HG03571 (cell line): ENCODE data around the gene PREX1.
"Not testable (repeated sequence)": the region's sequence is repeated elsewhere in the genome, so short reads cannot be mapped to it uniquely, and the experiment has no call there.

ENCODE experiments used
- ATAC-seq: cut with Tn5 transposase; IDR thresholded peaks from one replicate; pipeline ENCODE4 v1.9.1; 2021; ENCODE audit not compliant: unreplicated experiment

The PREX1 gene, protein sequence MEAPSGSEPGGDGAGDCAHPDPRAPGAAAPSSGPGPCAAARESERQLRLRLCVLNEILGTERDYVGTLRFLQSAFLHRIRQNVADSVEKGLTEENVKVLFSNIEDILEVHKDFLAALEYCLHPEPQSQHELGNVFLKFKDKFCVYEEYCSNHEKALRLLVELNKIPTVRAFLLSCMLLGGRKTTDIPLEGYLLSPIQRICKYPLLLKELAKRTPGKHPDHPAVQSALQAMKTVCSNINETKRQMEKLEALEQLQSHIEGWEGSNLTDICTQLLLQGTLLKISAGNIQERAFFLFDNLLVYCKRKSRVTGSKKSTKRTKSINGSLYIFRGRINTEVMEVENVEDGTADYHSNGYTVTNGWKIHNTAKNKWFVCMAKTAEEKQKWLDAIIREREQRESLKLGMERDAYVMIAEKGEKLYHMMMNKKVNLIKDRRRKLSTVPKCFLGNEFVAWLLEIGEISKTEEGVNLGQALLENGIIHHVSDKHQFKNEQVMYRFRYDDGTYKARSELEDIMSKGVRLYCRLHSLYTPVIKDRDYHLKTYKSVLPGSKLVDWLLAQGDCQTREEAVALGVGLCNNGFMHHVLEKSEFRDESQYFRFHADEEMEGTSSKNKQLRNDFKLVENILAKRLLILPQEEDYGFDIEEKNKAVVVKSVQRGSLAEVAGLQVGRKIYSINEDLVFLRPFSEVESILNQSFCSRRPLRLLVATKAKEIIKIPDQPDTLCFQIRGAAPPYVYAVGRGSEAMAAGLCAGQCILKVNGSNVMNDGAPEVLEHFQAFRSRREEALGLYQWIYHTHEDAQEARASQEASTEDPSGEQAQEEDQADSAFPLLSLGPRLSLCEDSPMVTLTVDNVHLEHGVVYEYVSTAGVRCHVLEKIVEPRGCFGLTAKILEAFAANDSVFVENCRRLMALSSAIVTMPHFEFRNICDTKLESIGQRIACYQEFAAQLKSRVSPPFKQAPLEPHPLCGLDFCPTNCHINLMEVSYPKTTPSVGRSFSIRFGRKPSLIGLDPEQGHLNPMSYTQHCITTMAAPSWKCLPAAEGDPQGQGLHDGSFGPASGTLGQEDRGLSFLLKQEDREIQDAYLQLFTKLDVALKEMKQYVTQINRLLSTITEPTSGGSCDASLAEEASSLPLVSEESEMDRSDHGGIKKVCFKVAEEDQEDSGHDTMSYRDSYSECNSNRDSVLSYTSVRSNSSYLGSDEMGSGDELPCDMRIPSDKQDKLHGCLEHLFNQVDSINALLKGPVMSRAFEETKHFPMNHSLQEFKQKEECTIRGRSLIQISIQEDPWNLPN (N-terminal part only)

DNA sequence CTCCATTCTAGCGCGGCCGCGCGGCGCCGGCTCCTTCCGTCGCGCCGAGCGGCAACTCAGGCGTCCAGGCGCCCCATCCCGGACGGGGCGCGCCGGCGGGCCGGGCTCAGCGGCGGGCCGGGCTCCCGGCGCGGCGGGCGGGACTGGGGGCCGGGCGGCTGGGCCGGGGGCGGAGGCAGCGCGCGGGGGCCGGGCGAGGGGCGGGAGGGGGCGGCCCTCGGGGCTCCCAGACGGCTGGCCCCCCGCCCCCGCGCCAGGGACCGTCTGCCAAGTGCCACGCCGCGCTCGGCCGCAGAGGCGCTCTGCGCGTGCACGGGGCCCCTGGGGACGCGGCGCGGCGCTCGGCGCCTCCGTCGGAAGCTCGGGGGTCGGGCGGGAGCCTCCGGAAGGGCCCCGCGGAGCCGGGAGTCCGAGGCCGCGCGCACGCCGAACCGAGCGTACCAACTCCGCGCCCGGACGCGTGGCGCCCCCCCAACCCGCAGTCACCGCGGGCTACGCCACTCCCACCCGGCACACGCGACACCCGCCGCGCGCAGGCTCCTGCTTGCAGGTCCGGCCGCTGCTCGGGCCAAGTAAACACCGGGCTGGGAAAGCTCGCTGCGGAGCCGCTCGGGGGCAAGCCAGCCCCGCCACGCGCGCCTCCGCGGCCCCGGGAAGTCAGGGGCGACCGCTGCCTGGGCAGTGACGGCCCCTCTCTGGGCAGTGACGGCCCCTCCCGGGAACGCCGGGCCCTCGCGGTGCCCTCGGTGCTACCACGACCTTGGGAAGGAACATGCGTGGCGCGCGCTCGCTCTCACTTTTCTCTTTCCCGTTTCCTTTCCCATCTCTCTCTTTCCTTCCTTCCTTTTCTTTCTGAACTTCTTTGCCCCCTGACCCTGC, at the start of gene PREX1:
TSS of gene PREX1 (minus strand) at position 145 of the 879 bp plus-strand sequence. CDS start at position 6, 139 bp downstream.
- ATAC-seq, result peak; percentile 37

DNA sequence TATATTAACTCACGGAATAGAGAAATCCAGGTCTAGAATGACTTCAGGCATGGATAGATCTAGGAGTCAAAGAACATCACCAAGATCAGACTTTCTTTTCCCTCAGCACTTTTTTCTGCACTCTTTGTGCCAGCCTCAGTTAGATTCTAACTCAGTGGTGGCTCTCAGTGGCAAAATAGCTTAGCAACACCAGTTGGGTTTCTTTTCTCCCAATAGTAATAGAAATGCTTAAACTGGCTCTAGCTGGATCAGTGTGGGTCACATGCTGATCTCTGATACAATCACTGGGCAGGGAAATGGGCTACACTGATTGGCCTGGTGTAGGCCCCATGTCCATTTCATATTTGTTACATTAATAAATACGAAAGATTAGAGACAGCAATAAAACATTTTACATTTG, 49.5 kb upstream of the PREX1 start:
- ATAC-seq, result no peak

DNA sequence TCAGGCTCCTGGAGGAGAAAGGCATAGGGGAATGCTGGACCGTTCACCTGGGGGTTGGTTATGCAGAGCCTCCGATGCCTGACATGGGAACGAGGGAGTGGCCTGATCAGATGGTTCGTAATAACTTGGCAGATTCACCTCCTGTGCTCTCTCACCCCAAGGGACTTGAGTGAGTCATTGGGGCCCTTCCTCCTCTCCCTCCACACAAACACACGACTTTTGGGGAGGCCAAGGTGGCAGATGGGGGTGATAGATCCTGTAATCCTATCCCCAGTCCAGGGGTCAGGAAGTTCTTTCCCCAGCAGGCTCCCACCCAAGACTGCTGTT, 48.1 kb upstream of the PREX1 start:
- ATAC-seq, result no peak

DNA sequence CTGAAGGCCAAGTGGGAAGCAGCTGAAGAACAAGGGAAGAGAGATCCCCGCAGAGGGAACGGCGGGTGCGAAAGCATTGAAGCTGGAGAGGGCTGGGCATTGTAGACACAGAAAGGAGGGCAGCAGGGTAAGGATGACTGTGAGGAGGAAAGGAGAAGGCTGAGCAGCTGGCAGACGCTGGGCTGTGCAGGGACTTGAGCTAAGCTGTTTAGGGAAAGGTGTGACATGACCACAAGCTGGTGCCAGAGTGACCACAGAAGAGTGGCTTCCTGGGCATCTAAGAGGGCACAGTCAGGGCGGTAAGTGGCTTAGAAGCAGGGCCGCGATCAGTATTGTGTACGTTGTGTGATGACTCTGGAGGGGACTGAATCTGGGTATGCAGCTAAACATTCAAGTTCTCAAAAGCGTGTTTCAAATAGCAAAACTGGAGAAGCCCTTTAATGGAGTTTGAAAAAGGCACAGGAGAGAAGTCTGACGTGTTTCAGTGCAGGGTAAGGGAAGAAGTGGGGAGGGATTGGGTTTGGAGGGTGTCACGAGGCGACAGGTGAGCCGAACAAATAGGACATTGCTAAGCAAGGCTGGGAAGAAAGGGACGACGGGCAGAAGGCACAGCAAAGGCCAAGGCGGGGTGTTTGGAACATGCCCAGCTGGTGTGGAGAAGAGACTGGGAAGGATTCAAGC, 47.6 kb upstream of the PREX1 start:
- ATAC-seq, result no peak

DNA sequence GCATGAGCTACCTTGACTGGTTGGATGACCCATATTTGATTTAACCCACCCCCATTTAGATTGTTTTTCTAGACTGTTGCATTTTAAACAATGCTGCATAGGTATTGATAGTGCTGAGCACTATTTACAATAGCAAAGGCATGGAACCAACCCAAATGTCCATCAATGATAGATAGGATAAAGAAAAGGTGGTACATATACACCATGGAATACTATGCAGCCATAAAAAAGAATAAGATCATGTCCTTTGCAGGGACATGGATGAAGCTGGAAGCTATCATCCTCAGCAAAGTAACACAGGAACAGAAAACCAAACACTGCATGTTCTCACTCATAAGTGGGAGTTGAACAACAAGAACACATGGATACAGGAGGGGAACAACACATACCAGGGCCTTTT, 41.6 kb upstream of the PREX1 start:
- not testable (repeated sequence) for ATAC-seq

DNA sequence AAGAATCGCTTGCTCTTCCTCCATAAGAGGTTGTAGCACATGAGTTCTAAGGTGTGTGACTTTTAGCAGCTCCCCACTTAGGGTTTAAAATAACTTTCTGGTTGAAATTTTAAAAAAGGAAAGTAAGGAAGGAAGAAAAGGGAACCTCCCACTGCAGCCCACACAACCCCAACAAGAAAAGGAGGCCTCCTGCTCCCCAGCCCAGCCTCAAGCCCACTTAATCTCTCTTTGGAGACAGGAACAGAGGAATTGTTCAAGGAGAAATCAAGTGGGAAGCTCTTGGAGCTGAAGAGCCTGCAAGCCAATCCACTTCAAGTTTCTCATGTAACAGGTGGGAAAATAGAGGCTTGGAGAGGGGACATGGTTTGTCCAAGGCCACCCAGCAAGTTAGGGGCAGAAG, 39.1 kb upstream of the PREX1 start:
- ATAC-seq, result no peak

DNA sequence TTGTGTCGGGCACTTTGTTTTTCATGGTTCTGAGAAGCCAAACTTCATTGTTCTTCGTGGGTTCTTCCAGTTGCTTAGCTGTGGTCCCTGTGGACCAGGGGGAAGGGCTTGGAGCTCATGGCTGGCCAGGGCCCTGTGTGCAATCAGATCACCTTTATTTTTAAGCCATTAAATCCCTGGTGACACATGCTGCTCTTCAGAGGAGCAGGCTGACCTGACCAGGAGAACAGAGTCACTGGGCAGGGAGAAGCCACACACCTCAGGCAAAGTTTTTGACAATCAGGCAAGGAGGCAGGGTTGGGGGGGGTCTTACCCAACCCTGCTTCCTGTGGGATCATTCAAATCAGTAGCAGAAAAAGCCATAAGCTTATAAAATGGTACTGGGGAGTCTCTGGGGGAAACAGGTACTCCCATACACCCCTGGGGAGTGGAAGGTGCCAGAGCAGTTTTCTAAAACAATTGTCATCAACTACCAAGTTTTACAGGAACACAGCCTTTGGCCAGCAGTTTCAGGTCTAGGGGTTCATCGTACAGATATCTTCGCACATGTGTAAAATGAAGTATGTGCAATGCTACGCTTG, 37.0 kb upstream of the PREX1 start:
- no peak for ATAC-seq

DNA sequence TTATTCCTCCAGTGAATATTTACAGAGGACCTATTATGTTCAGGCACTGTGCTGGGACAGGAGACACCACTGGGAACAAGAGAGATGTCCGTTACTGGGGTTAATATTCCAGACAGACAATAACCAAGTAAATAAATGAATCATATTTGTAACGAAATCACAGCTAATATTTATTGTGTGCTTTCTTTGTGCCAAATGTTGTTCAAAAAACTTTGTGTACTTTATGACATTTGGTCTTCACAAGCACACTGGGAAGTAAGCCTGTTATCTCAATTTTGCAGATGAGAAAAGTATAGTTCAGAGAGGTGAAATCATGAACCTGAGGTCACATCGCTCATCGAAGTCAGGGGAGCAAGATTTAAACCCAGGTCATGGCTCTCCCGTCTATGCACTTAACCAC, 36.5 kb upstream of the PREX1 start:
- no peak for ATAC-seq

DNA sequence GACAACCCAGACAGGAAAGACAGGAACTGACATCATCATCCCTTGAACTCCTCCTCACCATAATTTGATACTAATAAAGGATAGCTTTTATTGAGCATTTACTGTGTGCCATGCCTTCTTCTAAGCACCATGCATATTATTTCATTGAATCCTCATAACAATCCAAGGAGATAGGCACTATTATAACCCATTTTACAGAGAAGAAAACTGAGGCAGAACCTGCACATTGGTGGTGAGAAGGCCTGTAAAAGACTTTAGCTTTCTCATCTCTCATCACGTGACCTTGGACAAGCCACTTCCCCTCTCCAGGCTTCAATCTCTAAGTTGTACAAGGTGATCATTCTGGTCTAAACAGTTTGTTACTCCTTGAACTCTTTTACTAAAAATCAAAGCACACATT, 34.5 kb upstream of the PREX1 start:
- ATAC-seq, result no peak

DNA sequence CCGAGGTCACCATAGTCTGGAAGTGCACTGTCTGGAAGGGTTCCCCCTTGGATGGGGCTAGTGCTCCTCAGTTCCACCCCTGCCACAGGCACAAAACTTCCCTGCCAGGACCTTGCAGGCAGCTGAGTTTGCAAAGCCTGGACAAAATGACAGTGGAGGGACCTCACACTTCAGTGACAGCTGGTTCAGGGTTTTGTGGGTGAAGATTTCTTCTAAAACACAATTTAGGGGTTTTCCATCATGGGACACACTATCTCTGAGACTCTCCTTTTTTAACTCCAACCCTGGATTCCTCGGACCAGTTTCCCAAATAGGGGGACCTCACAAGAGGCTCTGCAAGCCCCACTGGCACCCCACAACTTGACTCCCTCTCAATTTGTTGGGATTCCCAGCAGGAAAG, 33.6 kb upstream of the PREX1 start:
- no peak for ATAC-seq

DNA sequence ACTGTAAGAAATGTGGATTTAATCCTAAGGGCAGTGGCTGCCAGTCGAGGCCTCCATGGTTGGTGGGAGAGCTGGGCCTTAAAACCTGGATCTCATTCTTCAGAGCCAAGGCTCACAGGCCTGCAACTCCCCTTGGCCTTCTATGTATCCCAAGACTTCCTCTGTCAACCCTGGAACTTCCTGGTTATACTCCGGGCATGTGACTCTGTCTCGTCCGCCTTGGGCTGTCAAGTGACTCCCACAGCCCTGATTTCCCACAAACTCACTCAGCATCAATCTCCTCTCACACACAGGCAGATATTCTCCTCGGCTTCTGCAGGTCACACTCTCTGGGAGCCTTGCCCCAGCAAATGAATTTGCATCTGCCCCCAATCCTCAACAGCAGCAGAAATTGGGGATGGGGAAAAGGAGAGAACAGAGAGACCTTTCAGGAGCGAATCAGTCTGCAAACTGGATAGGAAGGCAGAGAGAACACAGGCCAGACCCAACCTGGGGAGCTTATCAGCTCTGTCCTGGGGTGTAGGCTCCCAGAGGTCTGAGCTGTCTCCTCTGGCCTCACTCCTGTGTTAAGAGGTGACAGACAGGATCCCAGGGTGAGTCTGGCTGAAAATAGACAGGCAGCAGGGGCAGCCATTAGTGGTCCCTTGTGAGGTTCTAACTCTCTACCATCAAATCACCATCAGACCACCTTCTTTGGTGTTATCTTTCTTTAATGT, 30.4 kb upstream of the PREX1 start:
- ATAC-seq, result no peak

DNA sequence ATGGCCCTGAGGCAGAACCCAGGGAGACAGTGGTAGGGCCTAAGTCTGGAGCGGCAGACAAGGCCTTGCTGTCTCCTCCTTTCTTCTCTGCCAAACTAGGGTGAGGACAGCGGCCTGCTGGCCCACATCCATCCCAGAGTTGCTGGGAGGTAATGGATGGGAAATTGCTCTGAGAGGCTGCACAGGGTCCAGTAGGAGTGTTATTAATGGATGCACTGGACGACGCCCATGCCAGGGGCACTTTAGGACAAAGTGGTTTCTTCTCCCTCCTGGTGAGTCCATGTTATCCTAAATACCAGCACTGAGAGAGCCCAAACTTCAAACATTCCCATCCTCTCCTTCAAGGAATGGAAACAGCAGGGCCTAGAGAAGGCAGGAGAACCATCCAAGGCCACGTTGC, 28.3 kb upstream of the PREX1 start:
- ATAC-seq, result no peak

DNA sequence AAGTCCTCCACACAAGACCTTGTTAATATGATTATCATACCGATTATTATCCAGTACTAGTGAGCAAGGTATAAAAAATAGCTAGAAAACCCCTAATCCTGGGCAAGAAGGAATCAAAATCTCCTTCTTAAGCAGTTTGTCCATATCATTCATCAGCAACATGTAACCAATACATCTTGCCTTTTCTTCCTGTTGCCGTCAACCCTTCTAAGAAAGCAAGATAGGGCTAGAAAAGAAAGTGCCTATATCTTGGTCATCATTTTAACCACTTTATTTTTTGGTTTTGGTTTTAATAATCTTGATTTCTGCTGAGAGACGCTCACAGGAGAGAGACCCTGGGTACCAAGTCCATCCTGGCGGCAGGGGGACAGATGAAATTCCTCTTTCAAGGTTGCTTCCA, 27.2 kb upstream of the PREX1 start:
- no peak for ATAC-seq

DNA sequence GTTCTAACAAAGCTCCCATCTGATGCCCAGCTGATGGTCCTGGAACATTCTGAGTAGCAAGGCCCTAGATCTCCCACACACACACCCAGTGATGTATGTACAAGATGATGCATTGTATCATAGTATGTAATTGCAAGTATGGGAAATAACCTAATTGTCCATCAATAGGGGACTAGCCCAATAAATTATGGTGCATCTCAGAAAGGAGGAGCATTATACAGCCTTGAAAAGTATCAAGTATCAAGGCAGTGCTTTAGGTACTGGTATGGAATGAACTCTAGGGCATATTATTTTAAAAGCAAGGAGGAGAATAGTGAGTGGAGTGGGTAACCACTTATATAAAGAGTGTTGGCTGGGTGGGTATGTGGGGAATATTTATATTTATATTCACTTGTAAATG, 24.8 kb upstream of the PREX1 start:
- ATAC-seq, result no peak

DNA sequence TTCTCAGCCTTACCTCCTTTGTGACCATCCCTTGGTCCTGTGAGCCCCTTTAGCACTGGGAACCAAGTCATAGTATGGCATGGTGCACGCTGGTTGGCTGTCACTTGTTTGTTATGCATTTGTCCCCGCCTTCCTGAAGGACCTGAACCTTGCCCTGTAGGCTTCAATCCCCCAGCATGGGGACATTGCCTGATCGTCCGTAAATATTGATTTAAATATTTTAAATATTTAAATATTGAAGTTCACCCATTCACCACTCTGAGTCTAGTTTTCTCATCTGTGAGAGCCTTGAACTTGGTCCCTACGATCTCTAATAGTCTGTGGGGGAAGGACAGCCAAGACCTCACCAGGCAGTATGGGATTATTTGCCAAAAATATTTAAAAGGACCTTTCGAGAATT, 23.8 kb upstream of the PREX1 start:
- ATAC-seq, result no peak

DNA sequence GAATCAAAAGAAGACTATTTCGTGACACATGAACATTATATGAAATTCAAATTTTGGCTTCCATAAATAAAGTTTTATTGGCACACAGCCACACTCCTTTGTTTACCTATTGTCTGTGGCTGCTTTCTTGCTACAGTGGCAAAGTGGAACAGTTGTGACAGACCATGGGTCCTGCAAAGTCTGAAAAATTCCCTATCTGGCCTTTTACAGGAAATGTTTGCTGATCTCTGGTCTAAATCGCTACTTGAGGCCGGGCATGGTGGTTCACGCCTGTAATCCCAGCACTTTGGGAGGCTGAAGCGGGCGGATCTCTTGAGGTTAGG, 23.1 kb upstream of the PREX1 start:
- no peak for ATAC-seq

DNA sequence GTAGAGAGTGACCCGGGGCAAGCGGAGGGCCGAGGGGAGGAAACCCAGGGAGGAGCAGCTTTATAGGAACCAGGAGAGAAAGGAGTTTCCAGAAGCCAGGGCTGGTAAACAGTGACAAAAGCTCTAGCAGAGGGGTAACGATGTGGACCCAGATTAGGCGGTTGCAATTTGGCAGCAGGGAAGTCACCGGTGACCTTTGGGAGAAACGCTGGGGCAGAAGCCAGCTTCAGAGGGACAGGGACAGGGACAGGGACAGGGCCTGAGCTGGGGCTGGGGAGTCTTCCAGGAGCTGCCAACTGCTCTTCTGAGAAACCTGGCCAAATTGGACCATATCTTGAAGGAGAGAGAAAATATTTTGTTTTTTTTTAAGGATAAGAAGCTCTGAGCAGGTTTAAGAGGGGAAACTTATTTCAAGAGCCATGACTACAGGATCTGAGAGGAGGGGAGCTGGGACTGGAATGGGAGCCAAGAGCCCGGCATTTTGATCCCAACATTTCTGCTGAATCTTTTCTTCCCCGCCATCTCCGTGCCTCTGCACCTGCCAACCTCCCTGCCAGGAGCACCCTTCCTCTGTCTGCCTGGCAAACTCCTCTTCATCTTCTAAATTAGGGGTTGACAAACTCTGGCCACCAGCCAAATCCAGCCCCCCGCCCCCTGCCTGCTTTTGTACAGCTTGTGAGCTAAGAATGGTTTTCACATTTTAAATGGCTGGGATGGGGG, 22.6 kb upstream of the PREX1 start:
- ATAC-seq, result no peak

DNA sequence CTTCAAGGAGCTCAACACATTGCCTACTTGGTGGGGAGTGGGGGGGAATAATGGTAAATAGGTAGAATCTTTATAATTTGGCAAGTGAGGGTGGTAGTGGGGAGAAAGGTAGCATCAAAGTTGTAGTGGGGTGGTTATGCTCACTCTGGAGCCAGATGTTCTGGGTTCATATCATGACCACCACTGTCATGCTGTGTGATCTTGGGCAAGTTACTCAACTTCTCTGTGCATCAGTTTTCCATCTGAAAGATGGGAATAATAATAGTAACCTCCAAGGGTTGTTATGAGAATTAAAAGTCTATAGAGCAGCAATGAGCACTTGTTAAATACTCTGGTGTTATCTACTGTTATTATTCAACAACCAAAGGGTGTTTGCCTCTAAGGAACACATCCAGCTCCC, 22.0 kb upstream of the PREX1 start:
- no peak for ATAC-seq
